Fibroblast of villous mesenchyme (primary cell): Measurements from ENCODE around the gene SAMD11. TPM values are rescaled to one million over a fixed set of nuclear protein-coding genes. Genes with fewer than 3 reads are reported as not detected.

Experiments
- DNase-seq: peaks from one replicate; pipeline ENCODE4 v3.0.0-alpha.2; 2010; ENCODE audit warnings: low read depth
- H3K4me3 ChIP-seq: 2 replicates; pipeline ENCODE4 v1.5.1; 2011; ENCODE audit warnings: low read depth, mild to moderate bottlenecking, low read length
- CTCF ChIP-seq: IDR thresholded peaks from 2 replicates; pipeline ENCODE4 v1.5.1; 2012; ENCODE audit warnings: low read depth, mild to moderate bottlenecking, low read length; ENCODE audit not compliant: insufficient read depth
- total RNA-seq: library from RNA; depleted of rRNA; stranded (reverse); fragments of >200 nt; gene quantifications from 2 replicates; pipeline ENCODE4 v1.2.3, GENCODE V29; 2012

SAMD11 gene
- total RNA-seq, 1 donor = 2.2 TPM

GRCh38 chr1:928825-929661 is 5.3 kb downstream of the SAMD11 start:
- no peak for TF ChIP-seq CTCF
- no peak for DNase-seq

GRCh38 chr1:929712-930632 is 6.2 kb downstream of the SAMD11 start:
- no peak for TF ChIP-seq CTCF
- no peak for DNase-seq
- H3K4me3 ChIP-seq = no peak overlapping the region

More at GRCh38 chr1:928825-929661, 5.3 kb downstream of the SAMD11 start:
- no peak overlapping the region for H3K4me3 ChIP-seq

GRCh38 chr1:930633-931138 is 7.0 kb downstream of the SAMD11 start:
- no peak overlapping the region for H3K4me3 ChIP-seq
- DNase-seq = no peak
- TF ChIP-seq CTCF = no peak

GRCh38 chr1:931380-932172 is 7.9 kb downstream of the SAMD11 start:
- TF ChIP-seq CTCF = peak; percentile 10
- no peak for DNase-seq
- H3K4me3 ChIP-seq = no peak overlapping the region

GRCh38 chr1:932173-932510 is 8.4 kb downstream of the SAMD11 start:
- no peak for DNase-seq
- TF ChIP-seq CTCF = no peak
- H3K4me3 ChIP-seq = no peak overlapping the region
